HG03064 (cell line): ENCODE results near the gene TYW1B.
"Not testable (repeated sequence)": the region's sequence is repeated elsewhere in the genome, so short reads cannot be mapped to it uniquely, and the experiment has no call there.

Source experiments
- ATAC-seq: cut with Tn5 transposase; IDR thresholded peaks from one replicate; pipeline ENCODE4 v1.9.1; 2021; ENCODE audit warnings: low read depth; ENCODE audit not compliant: unreplicated experiment

Gene TYW1B, protein sequence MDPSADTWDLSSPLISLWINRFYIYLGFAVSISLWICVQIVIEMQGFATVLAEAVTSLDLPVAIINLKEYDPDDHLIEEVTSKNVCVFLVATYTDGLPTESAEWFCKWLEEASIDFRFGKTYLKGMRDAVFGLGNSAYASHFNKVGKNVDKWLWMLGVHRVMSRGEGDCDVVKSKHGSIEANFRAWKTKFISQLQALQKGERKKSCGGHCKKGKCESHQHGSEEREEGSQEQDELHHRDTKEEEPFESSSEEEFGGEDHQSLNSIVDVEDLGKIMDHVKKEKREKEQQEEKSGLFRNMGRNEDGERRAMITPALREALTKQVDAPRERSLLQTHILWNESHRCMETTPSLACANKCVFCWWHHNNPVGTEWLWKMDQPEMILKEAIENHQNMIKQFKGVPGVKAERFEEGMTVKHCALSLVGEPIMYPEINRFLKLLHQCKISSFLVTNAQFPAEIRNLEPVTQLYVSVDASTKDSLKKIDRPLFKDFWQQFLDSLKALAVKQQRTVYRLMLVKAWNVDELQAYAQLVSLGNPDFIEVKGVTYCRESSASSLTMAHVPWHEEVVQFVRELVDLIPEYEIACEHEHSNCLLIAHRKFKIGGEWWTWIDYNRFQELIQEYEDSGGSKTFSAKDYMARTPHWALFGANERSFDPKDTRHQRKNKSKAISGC

GRCh38 chr7:72827839-72828591 lies at the start of gene TYW1B:
TYW1B (minus strand) TSS chr7:72828200; CDS start chr7:72828075, 125 bp downstream.
- ATAC-seq: peak; percentile 86

DNA sequence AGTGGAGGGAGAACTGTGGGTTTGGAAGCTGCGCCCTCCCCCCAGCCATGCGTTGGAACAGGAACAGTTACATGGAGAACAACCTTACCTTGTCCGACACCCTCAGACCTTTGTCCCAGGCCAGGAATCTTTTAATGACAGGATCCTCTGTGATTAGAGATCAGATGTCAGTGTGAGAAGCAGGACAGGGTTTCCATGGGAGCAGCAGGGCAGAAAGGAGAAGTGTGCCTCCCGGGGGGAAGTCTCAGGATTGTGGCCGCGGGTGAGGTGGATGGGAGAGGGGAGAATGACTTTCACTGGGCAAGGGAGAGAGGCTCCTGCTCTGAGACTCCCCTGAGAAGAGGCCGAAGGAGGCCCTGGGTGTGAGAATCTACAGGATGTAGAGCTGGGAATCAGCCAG lies 39.6 kb upstream of the TYW1B start:
- ATAC-seq: not testable (repeated sequence)

DNA sequence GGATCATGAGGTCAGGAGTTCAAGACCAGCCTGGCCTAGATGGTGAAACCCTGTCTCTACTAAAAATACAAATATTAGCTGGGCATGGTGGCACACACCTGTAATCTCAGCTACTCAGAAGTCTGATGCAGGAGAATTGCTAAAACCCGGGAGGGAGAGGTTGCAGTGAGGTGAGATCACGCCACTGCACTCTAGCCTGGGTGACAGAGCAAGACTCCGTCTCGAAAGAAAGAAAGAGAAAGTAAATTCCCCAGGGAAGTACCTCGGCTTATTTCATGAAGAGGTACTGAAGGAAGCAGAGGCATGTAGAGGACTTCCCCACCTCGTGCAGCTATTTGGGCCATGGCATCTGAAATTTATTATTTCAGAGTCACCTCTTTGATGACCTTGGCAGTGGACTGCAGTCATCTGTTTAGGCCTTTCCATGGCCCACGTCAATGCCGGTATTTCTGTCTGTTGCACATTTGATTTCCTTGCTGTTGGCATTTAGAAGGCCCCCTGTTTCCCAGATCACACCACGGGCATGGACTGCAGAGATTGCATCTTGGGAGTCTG lies 30.9 kb upstream of the TYW1B start:
- ATAC-seq: not testable (repeated sequence)

DNA sequence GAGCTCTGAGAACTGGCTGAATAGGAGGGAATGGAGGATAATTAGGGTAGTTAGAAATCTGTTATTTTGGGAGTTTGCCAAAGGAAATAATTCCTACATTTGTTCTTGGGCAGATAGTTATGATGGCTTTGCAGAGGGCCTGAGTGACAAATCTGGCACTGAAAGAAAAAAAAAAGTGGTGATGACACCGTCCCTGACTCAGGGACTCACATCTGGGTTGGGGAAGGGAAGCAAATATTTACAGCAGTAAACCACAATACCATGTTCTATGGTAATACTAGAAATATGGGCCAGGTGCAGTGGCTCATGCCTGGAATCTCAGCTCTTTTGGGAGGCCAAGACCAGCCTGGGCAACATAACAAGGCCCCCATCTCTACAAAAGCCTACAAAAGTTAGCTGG lies 29.9 kb upstream of the TYW1B start:
- ATAC-seq: not testable (repeated sequence)

DNA sequence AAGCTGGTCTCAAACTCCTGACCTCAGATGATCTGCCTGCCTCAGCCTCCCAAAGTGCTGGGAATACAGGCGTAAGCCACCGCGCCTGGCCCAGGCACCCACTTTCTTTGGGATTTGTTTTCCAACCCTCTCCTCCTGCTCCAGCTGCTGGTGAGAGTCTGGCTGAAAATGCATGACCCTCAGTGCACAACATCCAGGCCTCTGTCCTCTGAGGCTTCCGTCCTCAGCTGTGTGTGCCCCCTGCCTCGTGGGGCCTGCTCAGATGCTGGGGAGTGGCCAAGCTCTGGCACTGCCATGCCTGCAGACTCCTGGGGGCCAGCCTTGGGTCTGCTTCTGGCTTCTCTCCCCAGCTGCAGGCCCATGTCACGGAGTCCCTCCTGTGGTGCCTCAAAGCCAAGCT lies 27.3 kb upstream of the TYW1B start:
- ATAC-seq: not testable (repeated sequence)

- ATAC-seq: not testable (repeated sequence)
These were observed 24.9 kb upstream of the TYW1B start for GRCh38 chr7:72852937-72853336.

DNA sequence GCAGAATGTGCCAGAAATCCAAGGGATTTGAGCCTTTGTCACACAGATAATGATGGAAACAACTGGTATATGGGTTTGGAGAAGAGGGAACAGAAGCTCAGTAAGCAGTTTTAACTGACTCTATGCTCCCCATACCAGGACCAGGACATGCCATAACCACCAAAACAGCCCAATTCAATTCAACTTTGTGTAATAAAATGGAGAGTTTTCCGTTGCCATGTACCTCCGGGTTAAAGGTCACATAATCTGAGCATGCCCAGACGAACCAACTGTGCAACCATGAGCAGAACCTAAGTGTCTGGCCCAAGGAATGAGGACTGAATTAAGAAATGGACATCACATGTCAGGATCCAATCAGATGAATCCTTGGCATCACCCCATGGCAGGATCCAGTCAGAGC lies 22.7 kb upstream of the TYW1B start:
- not testable (repeated sequence) for ATAC-seq

DNA sequence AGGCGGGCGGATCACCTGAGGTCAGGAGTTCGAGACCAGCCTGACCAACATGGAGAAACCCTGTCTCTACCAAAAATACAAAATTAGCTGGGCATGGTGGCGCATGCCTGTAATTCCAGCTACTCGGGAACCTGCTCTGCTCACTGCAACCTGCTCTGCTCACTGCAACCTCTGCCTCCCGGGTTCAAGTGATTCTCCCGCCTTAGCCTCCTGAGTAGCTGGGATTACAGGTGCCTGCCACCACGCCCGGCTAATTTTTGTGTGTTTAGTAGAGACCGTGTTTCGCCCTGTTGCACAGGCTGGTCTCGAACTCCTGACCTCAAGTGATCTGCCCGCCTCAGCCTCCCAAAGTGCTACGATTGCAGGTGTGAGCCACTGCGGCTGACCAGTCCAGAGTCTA lies 16.1 kb upstream of the TYW1B start:
- ATAC-seq: not testable (repeated sequence)

GRCh38 chr7:72843166-72843565 lies 15.2 kb upstream of the TYW1B start:
- not testable (repeated sequence) for ATAC-seq

GRCh38 chr7:72840966-72841511 lies 13.0 kb upstream of the TYW1B start:
- ATAC-seq: not testable (repeated sequence)

DNA sequence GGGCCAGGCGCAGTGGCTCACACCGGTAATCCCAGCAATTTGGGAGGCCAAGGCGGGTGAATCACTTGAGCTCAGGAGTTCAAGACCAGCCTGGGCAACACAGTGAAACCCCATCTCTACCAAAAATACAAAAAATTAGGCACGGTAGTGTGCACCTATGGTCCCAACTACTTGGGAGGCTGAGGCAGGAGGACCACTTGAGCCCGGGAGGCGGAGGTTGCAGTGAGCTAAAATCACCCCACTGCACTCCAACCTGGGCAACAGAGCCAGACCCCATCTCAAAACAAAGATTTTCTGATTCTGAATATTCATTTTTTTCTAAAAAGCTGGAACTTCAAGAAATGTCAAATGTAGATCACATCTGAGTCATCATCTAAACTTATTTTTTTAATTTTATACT lies 10.3 kb upstream of the TYW1B start:
- ATAC-seq: not testable (repeated sequence)

DNA sequence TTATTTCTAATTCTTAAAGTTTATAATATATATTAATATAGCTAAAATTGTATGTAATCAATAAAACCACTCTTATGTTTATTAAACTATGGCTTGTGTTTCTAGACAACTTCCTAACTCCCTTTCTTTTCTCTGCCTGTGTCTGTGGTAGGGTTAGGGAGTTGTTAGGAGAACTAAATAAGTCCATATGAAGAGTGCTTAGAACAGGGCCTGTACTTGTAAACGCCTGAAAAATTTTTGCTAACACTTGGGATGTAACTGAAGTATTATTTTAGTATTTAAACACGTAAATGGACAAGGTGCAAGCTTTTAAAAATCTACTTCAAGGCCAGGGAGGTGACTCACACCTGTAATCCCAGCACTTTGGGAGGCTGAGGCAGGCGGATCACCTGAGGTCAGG lies 9.3 kb upstream of the TYW1B start:
- ATAC-seq: not testable (repeated sequence)

GRCh38 chr7:72830567-72830966 lies 2.6 kb upstream of the TYW1B start:
- not testable (repeated sequence) for ATAC-seq

GRCh38 chr7:72829687-72830354 lies 1.8 kb upstream of the TYW1B start:
- ATAC-seq: peak; percentile 32

DNA sequence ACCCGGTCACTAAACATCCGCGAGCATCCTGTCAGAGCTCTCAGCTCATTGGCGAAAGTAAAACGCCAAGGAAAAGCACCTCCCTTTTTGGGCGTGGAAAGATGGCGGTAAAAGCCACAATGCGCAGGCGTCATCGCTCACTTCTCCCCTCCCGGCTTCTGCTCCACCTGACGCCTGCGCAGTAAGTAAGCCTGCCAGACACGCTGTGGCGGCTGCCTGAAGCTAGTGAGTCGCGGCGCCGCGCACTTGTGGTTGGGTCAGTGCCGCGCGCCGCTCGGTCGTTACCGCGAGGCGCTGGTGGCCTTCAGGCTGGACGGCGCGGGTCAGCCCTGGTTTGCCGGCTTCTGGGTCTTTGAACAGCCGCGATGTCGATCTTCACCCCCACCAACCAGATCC lies 1.3 kb upstream of the TYW1B start:
- ATAC-seq: peak; percentile 44

- not testable (repeated sequence) for ATAC-seq
These were observed 4.0 kb downstream of the TYW1B start for GRCh38 chr7:72823765-72824732.

GRCh38 chr7:72822497-72822896 lies 5.5 kb downstream of the TYW1B start:
- ATAC-seq: not testable (repeated sequence)

DNA sequence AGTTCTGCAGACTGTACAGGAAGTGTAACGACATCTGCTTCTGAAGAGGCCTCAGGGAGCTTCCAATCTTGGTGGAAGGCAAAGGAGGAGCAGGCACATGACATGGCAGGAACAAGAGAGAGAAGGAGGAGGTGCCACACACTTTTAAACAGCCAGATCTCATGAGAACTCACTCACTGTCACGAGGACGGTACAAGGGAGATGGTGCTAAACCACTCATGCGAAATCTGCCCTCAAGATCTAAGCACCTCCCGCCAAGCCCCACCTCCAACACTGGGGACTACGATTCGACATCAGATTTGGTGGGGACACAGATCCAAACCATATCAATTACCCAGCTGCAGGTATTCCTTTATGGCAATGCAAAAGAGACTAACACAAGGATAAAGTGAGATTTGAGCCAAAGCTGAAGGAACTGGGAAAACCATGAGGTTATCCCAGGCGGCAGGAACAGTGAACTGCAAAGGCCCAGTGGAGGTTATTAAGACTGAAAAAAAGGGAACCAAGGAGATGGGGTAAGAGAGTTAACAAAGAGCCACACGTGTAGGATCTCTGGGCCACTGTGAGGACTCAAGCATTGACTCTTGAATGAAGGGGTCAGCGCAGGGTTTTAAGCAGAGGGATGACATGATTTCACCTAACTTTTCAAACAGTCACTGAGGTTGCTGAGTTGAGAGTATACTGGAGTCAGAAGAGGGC lies 9.2 kb downstream of the TYW1B start:
- not testable (repeated sequence) for ATAC-seq
